ENCODE results near the gene PHOSPHO2. TPM values are rescaled to one million over a fixed set of nuclear protein-coding genes. Genes with fewer than 3 reads are reported as not detected.

The PHOSPHO2 gene
- polyA plus RNA-seq, 1 donor (not counting 4 experiments of a cell fraction or from before 2014, with no cell fraction given): 2.9 TPM

DNA sequence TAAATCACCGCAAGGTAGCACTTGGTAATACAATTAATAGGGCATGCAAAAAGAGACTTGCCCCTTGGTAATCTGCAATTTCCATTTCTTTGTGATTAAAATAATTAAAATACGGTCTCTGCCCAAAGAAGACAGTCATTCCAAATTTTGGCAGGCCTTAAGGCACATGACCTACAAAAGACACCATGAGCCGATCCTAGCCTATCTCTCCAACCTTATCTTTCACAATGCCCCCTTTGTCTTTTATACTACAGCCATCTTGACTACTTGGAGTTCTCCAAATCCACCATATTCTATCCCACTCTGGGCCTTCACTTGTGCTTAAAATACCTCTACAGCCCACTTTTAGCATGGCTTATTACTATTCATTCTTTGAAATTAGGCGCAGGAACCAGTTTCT is 23.3 kb upstream of the PHOSPHO2 start:
- H3K4me1 ChIP-seq (ENCODE audit: control insufficient read depth, extremely low read depth, insufficient read depth, low read length): peaks cover 4% of the 10 kb centered on the region
- no peaks in the 10 kb centered on the region for H3K79me2 ChIP-seq (ENCODE audit: control insufficient read depth, insufficient read depth, low read length)
- H3K4me2 ChIP-seq (ENCODE audit: control insufficient read depth, extremely low read depth, insufficient read depth, low read depth, low read length): no peak overlapping the region
- no peaks in the 10 kb centered on the region for H4K20me1 ChIP-seq (ENCODE audit: control insufficient read depth, extremely low read depth, insufficient read depth, low read length)
- no peaks in the 10 kb centered on the region for H3K27me3 ChIP-seq (ENCODE audit: control insufficient read depth, extremely low read depth, insufficient read depth, low read length)
- no peaks in the 10 kb centered on the region for H3K9me1 ChIP-seq (ENCODE audit: control insufficient read depth, extremely low read depth, insufficient read depth, low read length)
- dilution Hi-C loops (cut with MboI; ENCODE audit: extremely low pct_ligation_motif_present, low sequenced_read_pairs): no loop called here
- H3K9ac ChIP-seq (ENCODE audit: control insufficient read depth, extremely low read depth, insufficient read depth, low read length): no peak overlapping the region
- no peak overlapping the region for H3K4me3 ChIP-seq (ENCODE audit: control insufficient read depth in 2 of 3, extremely low read depth in 1 of 3, insufficient read depth in 2 of 3, low read depth in 1 of 3, low read length in 3 of 3)
- FAIRE-seq (no peak), DNase-seq (ENCODE audit: low read depth, low spot score) (no peak)
- no peak overlapping the region for H3K27ac ChIP-seq (ENCODE audit: control insufficient read depth, insufficient read depth, low read length)
- no peaks in the 10 kb centered on the region for H3K36me3 ChIP-seq (ENCODE audit: control insufficient read depth in 2 of 2, extremely low read depth in 1 of 2, insufficient read depth in 2 of 2, low read length in 2 of 2)
- H3K9me3 ChIP-seq (ENCODE audit: control insufficient read depth, low read depth, low read length): no peaks in the 10 kb centered on the region
- TF ChIP-seq, protein P1, sequence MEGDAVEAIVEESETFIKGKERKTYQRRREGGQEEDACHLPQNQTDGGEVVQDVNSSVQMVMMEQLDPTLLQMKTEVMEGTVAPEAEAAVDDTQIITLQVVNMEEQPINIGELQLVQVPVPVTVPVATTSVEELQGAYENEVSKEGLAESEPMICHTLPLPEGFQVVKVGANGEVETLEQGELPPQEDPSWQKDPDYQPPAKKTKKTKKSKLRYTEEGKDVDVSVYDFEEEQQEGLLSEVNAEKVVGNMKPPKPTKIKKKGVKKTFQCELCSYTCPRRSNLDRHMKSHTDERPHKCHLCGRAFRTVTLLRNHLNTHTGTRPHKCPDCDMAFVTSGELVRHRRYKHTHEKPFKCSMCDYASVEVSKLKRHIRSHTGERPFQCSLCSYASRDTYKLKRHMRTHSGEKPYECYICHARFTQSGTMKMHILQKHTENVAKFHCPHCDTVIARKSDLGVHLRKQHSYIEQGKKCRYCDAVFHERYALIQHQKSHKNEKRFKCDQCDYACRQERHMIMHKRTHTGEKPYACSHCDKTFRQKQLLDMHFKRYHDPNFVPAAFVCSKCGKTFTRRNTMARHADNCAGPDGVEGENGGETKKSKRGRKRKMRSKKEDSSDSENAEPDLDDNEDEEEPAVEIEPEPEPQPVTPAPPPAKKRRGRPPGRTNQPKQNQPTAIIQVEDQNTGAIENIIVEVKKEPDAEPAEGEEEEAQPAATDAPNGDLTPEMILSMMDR (optimal IDR thresholded peaks at IDR 0.05 in 1 of 3, IDR thresholded peaks at IDR 0.05 in 1 of 3, conservative IDR thresholded peaks at IDR 0.05 in 1 of 3; ENCODE audit: extremely low read depth in 1 of 3, insufficient read depth in 2 of 3, low read length in 3 of 3): no peak
- TF ChIP-seq EZH2 (IDR thresholded peaks at IDR 0.05; ENCODE audit: low read length): no peak
- H2AFZ ChIP-seq (ENCODE audit: control insufficient read depth, low read length): no peak overlapping the region

DNA sequence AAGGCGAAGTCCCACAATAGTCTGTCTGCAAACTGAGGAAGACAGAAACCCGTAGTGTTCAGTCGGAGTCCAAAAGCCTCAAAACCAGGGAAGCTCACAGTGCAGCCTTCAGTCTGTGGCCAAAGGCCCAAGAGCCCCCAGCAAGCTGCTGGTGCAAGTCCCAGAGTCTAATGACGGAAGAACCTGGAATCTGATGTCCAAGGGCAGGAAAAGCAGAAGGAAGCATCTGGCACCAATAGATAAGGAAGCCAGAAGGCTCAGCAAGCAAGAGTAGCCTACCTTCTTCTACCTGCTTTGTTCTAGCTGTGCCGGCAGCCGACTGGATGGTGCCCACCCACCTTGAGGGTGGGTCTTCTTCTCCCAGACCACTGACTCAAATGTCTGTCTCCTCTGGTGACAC is 21.9 kb upstream of the PHOSPHO2 start:
- no peak overlapping the region for H3K9ac ChIP-seq (ENCODE audit: control insufficient read depth, extremely low read depth, insufficient read depth, low read length)
- no peak for FAIRE-seq
- H3K79me2 ChIP-seq (ENCODE audit: control insufficient read depth, insufficient read depth, low read length): no peaks in the 10 kb centered on the region
- H2AFZ ChIP-seq (ENCODE audit: control insufficient read depth, low read length): no peak overlapping the region
- H3K4me1 ChIP-seq (ENCODE audit: control insufficient read depth, extremely low read depth, insufficient read depth, low read length): peaks cover 4% of the 10 kb centered on the region
- no peaks in the 10 kb centered on the region for H3K9me3 ChIP-seq (ENCODE audit: control insufficient read depth, low read depth, low read length)
- H3K27ac ChIP-seq (ENCODE audit: control insufficient read depth, insufficient read depth, low read length): no peak overlapping the region
- no peak overlapping the region for H3K4me2 ChIP-seq (ENCODE audit: control insufficient read depth, extremely low read depth, insufficient read depth, low read depth, low read length)
- H4K20me1 ChIP-seq (ENCODE audit: control insufficient read depth, extremely low read depth, insufficient read depth, low read length): no peaks in the 10 kb centered on the region
- H3K4me3 ChIP-seq (ENCODE audit: control insufficient read depth in 2 of 3, extremely low read depth in 1 of 3, insufficient read depth in 2 of 3, low read depth in 1 of 3, low read length in 3 of 3): no peak overlapping the region
- no peaks in the 10 kb centered on the region for H3K36me3 ChIP-seq (ENCODE audit: control insufficient read depth in 2 of 2, extremely low read depth in 1 of 2, insufficient read depth in 2 of 2, low read length in 2 of 2)
- TF ChIP-seq EZH2 (IDR thresholded peaks at IDR 0.05; ENCODE audit: low read length): no peak
- TF ChIP-seq, protein P1 (optimal IDR thresholded peaks at IDR 0.05 in 1 of 3, IDR thresholded peaks at IDR 0.05 in 1 of 3, conservative IDR thresholded peaks at IDR 0.05 in 1 of 3; ENCODE audit: extremely low read depth in 1 of 3, insufficient read depth in 2 of 3, low read length in 3 of 3): no peak
- no peaks in the 10 kb centered on the region for H3K27me3 ChIP-seq (ENCODE audit: control insufficient read depth, extremely low read depth, insufficient read depth, low read length)
- H3K9me1 ChIP-seq (ENCODE audit: control insufficient read depth, extremely low read depth, insufficient read depth, low read length): no peaks in the 10 kb centered on the region
- DNase-seq (ENCODE audit: low read depth, low spot score): no peak
- dilution Hi-C loops (cut with MboI; ENCODE audit: extremely low pct_ligation_motif_present, low sequenced_read_pairs): no loop called here
